WERI-Rb-1 (cell line): ENCODE results near the gene HERPUD2.

ENCODE experiments used
- DNase-seq: peaks from one replicate; pipeline ENCODE4 v3.0.0-alpha.2; 2020
- H3K27ac ChIP-seq: fragments of 250-450 bp; sonication (Bioruptor Pico); 2 replicates; pipeline ENCODE4 v1.5.1; 2020; ENCODE audit warnings: mild to moderate bottlenecking, moderate library complexity
- H3K27me3 ChIP-seq: fragments of 250-450 bp; sonication (Bioruptor Pico); 2 replicates; pipeline ENCODE4 v1.5.1; 2021; ENCODE audit warnings: mild to moderate bottlenecking, low read depth, moderate library complexity; ENCODE audit not compliant: insufficient read depth, severe bottlenecking
- H3K36me3 ChIP-seq: fragments of 250-450 bp; sonication (Bioruptor Pico); 2 replicates; pipeline ENCODE4 v1.5.1; 2020; ENCODE audit warnings: mild to moderate bottlenecking, moderate library complexity
- H3K4me3 ChIP-seq: 2 replicates; pipeline ENCODE4 v1.5.1; 2011; ENCODE audit warnings: low read depth, mild to moderate bottlenecking, control low read depth, low read length
- H3K9me3 ChIP-seq: fragments of 250-450 bp; sonication (Bioruptor Pico); 2 replicates; pipeline ENCODE4 v1.5.1; 2021; ENCODE audit warnings: mild to moderate bottlenecking, moderate library complexity; ENCODE audit not compliant: severe bottlenecking
- TF ChIP-seq, protein P1 (sequence below): IDR thresholded peaks from 2 replicates; pipeline ENCODE4 v1.5.1; 2011; ENCODE audit warnings: low read depth, mild to moderate bottlenecking, control low read depth, inconsistent platforms, low read length

Gene HERPUD2

DNA sequence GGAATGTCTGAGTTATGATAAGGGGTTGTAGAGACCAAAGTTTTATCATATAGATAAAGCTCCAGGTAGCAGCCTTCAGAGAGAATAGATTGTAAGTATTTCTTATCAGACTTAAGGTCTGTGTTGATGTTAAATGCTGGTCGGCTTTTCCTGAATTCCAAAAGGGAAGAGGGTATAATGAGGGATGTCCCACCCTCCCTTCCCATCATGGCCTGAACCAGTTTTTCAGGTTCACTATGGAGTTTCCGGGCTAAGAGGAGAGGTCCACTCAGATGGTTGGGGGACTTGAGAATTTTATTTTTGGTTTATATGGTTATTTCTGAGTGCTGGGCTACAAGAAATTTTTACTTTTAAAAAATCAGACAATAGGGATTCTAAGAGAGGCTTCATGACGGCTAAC, 45.2 kb downstream of the HERPUD2 start:
- Histone ChIP-seq H3K36me3 (no peaks in the 10 kb centered on the region; the same call in 1 of the 2 replicates), H3K4me3 (no peak overlapping the region), H3K27me3 (no peaks in the 10 kb centered on the region), H3K9me3 (no peaks in the 10 kb centered on the region), H3K27ac (no peak overlapping the region)
- DNase-seq = no peak
- TF ChIP-seq, protein P1, sequence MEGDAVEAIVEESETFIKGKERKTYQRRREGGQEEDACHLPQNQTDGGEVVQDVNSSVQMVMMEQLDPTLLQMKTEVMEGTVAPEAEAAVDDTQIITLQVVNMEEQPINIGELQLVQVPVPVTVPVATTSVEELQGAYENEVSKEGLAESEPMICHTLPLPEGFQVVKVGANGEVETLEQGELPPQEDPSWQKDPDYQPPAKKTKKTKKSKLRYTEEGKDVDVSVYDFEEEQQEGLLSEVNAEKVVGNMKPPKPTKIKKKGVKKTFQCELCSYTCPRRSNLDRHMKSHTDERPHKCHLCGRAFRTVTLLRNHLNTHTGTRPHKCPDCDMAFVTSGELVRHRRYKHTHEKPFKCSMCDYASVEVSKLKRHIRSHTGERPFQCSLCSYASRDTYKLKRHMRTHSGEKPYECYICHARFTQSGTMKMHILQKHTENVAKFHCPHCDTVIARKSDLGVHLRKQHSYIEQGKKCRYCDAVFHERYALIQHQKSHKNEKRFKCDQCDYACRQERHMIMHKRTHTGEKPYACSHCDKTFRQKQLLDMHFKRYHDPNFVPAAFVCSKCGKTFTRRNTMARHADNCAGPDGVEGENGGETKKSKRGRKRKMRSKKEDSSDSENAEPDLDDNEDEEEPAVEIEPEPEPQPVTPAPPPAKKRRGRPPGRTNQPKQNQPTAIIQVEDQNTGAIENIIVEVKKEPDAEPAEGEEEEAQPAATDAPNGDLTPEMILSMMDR = no peak

DNA sequence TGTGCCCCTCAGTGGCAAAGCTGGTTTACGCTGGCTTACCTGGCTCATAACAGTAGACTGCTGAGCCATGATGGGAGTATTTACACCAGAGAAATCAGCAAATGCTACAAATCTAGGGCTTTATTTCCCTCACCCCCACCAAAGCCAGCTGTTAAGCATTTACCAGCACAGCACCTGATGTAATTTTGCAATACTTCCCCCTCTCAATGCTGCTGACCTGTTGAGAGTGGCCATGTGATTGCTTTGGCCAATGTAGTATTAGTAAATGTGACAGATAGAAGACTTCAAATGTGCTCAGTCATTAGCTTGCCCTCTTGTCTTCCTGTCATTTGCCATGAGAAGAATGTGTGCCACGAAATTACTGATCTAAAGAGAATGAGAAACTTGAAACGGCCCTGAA, 46.6 kb downstream of the HERPUD2 start:
- TF ChIP-seq, protein P1 = no peak
- DNase-seq = no peak
- Histone ChIP-seq H3K4me3 (no peak overlapping the region), H3K27me3 (no peaks in the 10 kb centered on the region), H3K36me3 (no peaks in the 10 kb centered on the region; the same call in 1 of the 2 replicates), H3K27ac (no peak overlapping the region), H3K9me3 (no peaks in the 10 kb centered on the region)

DNA sequence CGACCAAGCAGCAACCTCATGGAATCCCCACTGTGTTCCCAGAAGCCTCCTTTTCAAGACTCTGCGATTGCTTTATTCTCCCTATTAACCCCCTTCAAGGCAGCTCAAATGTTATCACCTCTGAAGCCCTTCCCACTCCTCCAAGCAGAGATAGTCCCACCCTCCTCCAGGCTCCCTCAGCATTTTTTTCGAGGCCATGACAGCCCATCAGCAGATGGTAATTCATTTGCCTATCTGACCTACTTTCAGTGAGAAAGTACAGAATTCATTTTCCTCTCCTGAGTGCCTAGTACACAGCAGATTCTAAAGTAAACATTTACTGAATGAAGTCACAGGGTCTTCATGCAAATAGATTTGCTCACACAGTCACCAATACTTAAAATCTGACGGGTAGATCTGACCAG, 47.8 kb downstream of the HERPUD2 start:
- TF ChIP-seq, protein P1 = no peak
- no peaks in the 10 kb centered on the region for H3K9me3 ChIP-seq
- no peaks in the 10 kb centered on the region for H3K27me3 ChIP-seq
- H3K4me3 ChIP-seq = no peak overlapping the region
- no peak for DNase-seq
- H3K27ac ChIP-seq = no peak overlapping the region
- H3K36me3 ChIP-seq = no peaks in the 10 kb centered on the region; the same call in 1 of the 2 replicates

DNA sequence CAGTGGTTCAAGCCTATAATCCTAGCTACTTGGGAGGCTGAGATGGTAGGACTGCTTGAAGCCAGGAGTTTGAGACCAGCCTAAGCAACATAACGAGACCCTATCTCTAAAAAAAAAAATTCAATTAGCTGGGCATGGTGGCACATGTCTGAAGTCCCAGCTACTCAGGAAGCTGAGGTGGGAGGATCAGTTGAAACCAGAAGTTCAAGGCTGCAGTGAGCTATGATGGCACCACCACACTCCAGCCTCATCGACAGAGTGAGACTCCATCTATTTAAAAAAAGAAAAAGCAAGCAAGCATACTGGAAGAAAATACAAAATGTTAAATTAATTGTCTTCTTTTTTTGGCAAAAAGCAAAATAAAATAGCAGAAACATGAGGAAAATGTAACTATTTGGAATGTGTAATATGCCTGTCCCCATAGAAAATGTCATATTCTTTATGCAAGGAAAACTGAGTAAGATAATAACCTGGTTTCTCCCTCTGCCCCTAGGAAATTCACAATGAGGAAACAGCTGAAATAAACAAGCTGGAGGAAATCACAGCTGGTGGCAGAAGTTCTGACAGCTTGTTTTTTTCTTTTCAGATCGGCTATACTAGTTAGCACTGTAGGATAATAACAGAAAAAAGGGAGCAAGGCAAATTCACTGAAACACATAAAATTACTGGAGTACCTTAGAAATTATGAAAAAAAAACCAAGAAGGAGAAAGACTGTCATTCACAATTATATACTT, 48.5 kb downstream of the HERPUD2 start:
- H3K9me3 ChIP-seq = no peaks in the 10 kb centered on the region
- H3K4me3 ChIP-seq = no peak overlapping the region
- H3K27me3 ChIP-seq = no peaks in the 10 kb centered on the region
- no peak overlapping the region for H3K27ac ChIP-seq
- TF ChIP-seq, protein P1 = no peak
- no peak for DNase-seq
- H3K36me3 ChIP-seq = no peaks in the 10 kb centered on the region; the same call in 1 of the 2 replicates

DNA sequence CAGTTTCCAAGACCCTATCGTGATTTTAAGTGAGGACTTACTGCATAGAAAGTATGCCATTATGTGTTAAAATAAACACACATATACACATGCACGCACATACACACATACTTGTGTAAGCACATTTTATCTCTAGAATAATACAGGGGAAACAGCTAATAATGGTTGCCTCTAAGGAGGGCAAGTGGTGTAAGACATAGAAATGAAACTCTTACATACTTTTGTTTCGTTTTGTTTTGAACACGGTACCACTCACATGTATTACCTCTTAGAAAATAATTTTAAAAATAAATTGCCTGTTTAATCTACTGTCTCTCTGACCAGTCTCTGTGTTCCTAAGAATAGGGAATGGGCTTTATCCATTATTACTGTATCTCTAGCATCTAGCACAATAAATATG, 49.2 kb downstream of the HERPUD2 start:
- TF ChIP-seq, protein P1 = no peak
- Histone ChIP-seq H3K9me3 (no peaks in the 10 kb centered on the region), H3K4me3 (no peak overlapping the region), H3K27me3 (no peaks in the 10 kb centered on the region), H3K27ac (no peak overlapping the region), H3K36me3 (no peaks in the 10 kb centered on the region; the same call in 1 of the 2 replicates)
- no peak for DNase-seq
